Fibroblast of upper back skin (primary cell): ENCODE results near the gene IL22.

Experiments used
- DNase-seq: peaks from one replicate; pipeline ENCODE4 v3.0.0-alpha.2; 2013

Gene IL22

DNA sequence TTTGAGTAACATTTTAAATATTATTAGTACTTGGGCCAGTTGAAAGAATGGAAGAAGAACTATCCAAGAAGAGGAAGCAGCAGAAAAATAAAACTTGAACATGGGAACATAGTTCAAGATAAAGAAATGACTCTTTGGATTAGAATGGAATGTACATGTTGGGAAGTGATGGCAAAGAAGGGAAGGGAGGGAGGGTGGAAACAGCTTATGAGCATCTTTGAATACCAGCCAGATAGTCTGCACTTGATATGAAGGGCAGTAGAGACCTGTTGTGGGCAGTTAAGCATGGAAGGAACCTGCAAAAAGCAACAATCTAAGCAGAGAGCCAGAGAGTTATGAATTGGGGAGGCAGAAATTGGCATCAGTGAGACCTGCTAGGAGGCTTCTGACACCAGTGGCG, 10.0 kb upstream of the IL22 start:
- DNase-seq = peak; percentile 65

DNA sequence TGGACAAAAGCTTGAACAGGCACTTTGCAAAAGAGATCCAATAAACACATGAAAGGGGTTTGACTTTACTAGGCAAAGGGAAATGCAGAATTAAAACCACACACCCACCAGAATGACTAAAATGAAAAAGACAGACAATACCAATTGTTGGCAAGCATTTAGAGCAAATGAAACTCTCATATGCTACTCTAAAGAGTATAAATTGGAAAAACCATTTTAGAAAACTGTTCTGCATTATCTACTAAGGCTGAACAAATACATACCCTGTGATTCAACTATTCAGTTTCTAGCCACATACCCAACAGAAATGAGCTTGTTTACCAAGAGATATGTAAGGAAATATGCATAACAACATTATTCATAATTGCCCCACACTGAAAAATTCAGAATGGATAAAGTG, 8.5 kb upstream of the IL22 start:
- no peak for DNase-seq

GRCh38 chr12:68260153-68260552, 6.7 kb upstream of the IL22 start:
- no peak for DNase-seq

GRCh38 chr12:68259318-68259940, 6.0 kb upstream of the IL22 start:
- peak; percentile 80 for DNase-seq

DNA sequence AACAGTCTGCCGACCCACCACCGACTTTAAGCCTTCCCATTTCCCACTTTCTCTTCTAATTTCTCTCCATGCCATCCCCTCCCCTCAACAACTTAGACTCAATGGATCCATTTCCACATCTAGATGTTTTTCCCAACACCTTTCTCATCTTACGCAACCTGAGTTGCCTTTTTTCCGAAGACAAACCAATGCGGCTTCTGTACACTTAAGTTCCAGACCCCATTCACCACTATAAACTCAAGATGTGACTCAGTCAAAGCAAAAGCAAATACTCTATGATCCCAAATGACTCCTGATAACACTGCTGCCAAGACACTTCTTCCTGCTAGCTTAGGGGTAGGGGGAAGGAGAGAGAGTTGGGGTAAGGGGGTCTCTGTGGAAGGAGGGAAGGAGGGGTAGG, 1.3 kb downstream of the IL22 start:
- DNase-seq = no peak

GRCh38 chr12:68250454-68250853, 3.0 kb downstream of the IL22 start:
- no peak for DNase-seq

DNA sequence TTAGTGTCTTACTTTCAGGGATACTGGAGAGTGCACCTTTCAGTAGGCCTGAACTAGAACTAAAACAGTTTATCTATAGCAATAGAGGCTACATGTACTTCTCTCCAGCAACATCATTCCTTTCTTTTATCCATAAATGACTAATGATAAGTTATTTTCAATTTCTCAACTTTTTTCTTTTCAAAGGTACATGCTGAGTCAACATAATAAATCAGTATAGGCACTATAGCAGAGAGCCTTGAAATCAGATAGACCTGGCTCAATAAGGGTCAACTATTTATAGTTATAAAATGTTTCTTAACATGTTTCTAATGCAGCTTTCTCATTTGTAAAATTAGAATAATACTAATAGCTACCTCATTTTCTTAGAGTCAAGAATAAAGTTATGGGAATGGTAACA, 5.6 kb downstream of the IL22 start:
- no peak for DNase-seq

DNA sequence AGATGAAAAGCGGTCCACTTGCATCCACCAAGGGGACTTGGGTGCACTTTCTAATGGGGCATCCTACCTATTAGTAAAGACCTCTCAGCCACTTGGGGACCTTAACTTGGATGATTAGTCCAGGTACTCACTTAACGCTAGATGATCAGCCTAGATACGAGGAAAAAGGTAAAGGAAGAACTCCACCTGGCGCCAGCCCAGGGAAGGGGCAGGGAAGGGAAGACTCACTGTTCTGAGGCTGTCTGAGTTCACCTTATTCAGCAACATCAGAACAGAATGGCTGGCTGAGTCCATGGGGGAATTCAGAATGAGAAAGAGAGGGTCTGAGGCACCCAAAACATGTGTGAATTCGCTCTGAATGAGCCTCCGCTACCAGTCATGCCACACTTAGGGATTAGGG, 7.1 kb downstream of the IL22 start:
- DNase-seq = no peak

GRCh38 chr12:68245180-68246021, 8.0 kb downstream of the IL22 start:
- DNase-seq = peak; percentile 64

DNA sequence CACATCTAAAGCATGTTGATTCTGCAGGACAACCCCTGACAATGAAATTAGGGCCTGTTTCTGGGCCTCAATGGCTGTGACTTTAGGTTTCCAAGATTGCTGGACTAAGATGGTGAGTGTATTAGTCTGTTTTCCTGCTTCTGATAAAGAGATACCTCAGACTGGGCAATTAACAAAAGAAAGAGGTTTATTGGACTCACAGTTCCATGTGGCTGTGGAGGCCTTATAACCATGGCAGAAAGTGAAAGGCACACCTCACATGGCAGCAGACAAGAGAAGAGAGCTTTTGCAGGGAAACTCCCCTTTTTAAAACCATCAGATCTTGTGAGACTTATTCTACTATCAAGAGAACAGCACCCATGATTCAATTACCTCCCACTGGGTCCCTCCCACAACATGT, 10.6 kb downstream of the IL22 start:
- DNase-seq = no peak

GRCh38 chr12:68240975-68241374, 12.4 kb downstream of the IL22 start:
- no peak for DNase-seq

- peak; percentile 87 for DNase-seq
Measured at GRCh38 chr12:68240079-68240478, 13.3 kb downstream of the IL22 start.

GRCh38 chr12:68239309-68239982, 14.0 kb downstream of the IL22 start:
- DNase-seq = no peak

DNA sequence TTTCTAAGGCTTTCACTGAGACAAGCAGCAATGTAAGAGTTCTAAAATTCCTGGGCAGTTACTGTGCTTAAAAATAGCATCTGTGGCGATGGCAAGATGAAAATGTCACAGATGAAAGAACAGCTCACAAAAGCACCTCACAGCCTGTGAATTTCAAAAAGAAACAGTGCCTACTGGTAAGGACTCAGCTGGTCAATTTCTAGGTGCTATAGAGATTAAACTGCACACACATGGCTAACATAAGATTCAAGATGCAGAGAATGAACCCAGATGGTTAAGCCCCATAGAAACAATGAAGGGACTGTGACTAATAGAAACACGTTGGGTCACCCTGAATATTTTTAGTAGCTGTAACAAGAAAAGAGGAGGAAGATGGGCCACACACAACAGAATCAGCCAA, 15.8 kb downstream of the IL22 start:
- no peak for DNase-seq

- DNase-seq = no peak
Measured at GRCh38 chr12:68237078-68237477, 16.3 kb downstream of the IL22 start.

DNA sequence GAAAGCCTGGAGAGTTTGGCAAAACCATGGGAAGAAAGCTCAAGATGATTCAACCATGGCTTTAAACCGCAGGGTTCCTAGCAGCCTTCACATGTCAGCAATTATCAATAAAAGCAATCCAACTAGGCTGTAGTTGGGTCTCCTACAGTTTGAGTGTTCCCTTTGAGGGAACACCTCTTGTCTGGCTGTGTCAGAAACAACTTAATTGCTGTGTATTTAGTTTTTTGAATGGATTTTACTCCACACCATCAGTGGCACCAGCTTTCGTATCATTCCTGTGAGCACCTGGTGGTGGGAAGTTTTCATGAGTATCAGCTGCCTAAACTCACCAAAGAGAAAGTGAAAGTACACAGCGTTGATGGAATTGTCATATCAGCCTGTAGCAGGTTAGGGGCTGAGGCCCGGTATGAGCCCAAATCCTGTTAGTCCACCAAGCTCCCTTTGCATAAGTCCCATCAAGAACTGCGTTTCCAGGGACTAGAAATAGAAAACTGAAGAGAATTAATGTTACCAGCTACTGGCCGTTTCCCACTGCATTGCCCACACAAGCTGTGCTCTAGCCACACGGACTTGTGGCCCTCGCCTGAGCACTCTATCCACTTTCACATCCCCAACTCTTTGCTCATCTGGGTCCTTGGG, 16.9 kb downstream of the IL22 start:
- DNase-seq = no peak

DNA sequence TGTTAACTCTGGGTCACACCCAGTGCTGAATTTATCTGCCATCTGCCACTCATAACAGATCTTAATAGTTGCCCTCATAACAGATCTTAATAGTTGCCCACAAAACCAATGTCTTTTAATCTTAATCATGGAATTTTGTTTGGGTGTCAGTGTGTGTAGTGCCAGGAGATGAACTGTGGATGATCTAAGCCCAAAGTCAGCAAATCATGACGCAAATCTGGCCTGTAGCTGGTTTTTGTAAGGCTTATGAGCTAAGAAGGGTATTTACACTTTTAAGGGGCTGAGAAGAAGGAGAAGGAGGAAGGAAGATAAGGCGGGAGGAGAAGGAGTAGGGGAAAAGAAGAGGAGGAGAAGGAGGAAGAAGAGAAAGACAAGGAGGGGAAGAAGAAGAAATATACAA, 17.8 kb downstream of the IL22 start:
- DNase-seq = no peak

- DNase-seq = no peak
Measured at GRCh38 chr12:68234140-68234539, 19.3 kb downstream of the IL22 start.

DNA sequence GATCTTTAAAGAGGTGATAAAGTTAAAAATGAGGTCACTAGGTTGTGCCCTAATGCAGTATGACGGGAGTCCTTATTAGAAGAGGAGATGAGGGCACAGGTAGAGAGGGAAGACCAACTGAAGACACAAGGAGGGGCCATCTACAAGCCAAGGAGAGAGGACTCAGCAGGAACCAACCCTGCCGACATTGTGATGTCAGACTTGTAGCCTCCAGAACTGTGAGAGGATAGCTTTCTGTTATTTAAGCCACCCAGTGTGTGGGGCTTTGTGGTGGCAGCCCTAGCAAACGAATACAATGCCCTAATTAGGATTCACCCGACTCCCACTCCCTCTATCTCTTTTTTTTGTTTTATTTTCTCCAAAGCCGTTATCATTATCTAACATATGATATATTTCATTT, 19.9 kb downstream of the IL22 start:
- DNase-seq = no peak

DNA sequence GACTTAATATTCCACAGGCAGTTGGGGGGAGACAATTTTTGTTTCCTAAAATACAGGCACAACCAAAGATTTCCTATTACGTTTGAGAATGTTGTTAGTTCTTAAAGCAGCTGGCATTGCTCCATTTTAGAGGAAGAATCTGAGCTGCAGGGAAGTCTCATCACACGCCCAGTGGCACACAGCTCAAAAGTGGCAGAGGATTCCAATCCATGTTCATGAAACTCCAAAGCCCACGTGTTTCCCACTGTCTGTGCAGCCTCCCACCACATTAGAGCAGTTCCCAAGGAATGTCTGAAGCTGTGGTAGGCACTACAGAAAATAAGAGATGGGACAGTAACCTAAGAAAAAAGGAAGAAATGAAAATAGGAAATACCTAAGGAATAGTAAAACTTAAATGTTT, 21.7 kb downstream of the IL22 start:
- no peak for DNase-seq

- no peak for DNase-seq
Measured at GRCh38 chr12:68231229-68231628, 22.2 kb downstream of the IL22 start.

DNA sequence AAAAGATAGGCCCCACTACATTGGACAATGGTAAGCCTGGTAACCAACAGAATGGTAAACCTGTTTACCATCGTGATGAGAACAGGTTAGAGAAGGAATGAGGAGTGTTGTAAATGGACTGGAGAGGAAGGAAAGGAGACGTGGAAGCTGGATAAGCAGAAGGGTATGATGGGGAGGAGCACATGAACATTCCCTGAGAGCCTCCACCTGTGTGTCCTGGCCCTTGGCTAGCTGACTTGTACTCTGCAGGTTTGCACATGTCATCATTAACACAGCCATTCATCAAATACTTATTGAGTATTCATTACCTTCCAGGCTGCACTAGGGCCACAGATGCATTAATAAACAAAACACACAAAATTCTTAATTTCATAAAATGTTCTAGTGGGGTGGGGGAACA, 23.4 kb downstream of the IL22 start:
- DNase-seq = no peak

DNA sequence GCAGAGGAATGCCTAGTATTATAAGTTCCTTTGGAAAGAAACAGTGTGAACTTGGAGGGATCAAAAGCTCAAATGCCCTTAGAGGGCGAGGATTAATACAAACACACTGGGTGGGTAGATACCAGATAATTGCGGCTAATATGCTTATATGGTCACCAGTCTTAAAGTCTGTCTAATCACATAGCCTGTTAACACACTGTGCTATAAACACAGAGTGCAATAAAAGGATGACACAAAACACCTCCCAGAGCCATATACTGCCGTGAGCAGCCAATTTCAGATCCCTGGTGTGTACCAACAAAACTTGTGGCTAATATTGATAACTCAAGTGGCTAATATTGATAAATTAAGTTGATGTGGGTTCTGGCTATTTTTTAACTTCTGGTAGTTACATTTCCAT, 26.0 kb downstream of the IL22 start:
- no peak for DNase-seq
